HepG2 (cell line): ENCODE measurements around the gene GPC2. TPM values are rescaled to one million over a fixed set of nuclear protein-coding genes. Genes with fewer than 3 reads are reported as not detected.
A peak's percentile ranks its signal among the peaks of the same experiment; 100 is the strongest.

Experiments
- CREB3 ChIP-seq: sonication (generic); formaldehyde crosslinking; IDR thresholded peaks from 2 replicates; pipeline ENCODE4 v1.5.0; 2020; ENCODE audit warnings: missing genetic modification reagents
- FOXA1 ChIP-seq, 2 experiments: fragments of 450-650 bp in 1 of 2; sonication (generic) in 1 of 2; formaldehyde crosslinking in 1 of 2; IDR thresholded peaks; 2 replicates each; pipeline versions ENCODE4 v1.4.0 to v1.6.1; 2016 to 2020; ENCODE audit warnings: missing genetic modification reagents in 1 of 2
- JUND ChIP-seq: sonication (generic); formaldehyde crosslinking; IDR thresholded peaks from 2 replicates; pipeline ENCODE4 v1.8.0; 2022; ENCODE audit warnings: mild to moderate bottlenecking, missing genetic modification reagents
- KAT2B ChIP-seq: fragments of 150-350 bp; IDR thresholded peaks from 2 replicates; pipeline ENCODE4 v1.6.1; 2014; ENCODE audit warnings: low read depth, low read length, borderline replicate concordance
- REST ChIP-seq, 2 experiments: IDR thresholded peaks; 2 replicates each; pipeline ENCODE4 v1.6.1; 2011 to 2012; ENCODE audit warnings: low read length in 2 of 2, borderline replicate concordance in 1 of 2, low read depth in 1 of 2, mild to moderate bottlenecking in 1 of 2, moderate library complexity in 1 of 2
- RXRA ChIP-seq: sonication (generic); formaldehyde crosslinking; IDR thresholded peaks from 2 replicates; pipeline ENCODE4 v1.5.1; 2020; ENCODE audit warnings: missing genetic modification reagents
- SP1 ChIP-seq, 2 experiments: fragments of 450-650 bp in 1 of 2; sonication (generic) in 1 of 2; formaldehyde crosslinking in 1 of 2; IDR thresholded peaks; 2 replicates each; pipeline versions ENCODE4 v1.4.0 to v1.6.1; 2016 to 2020; ENCODE audit warnings: missing genetic modification reagents in 1 of 2
- TFDP2 ChIP-seq: sonication (generic); formaldehyde crosslinking; IDR thresholded peaks from 2 replicates; pipeline ENCODE4 v1.4.0; 2020; ENCODE audit warnings: missing genetic modification reagents
- TGIF2 ChIP-seq: IDR thresholded peaks from 2 replicates; pipeline ENCODE4 v1.6.1; 2016; ENCODE audit warnings: control low read depth, missing compliant biosample characterization
- XBP1 ChIP-seq: sonication (generic); formaldehyde crosslinking; IDR thresholded peaks from 2 replicates; pipeline ENCODE4 v1.5.0; 2020; ENCODE audit warnings: missing genetic modification reagents
- ZBTB4 ChIP-seq: sonication (generic); formaldehyde crosslinking; IDR thresholded peaks from 2 replicates; pipeline ENCODE4 v1.4.0; 2020; ENCODE audit warnings: missing genetic modification reagents, mild to moderate bottlenecking, borderline replicate concordance
- ZNF234 ChIP-seq: sonication (generic); formaldehyde crosslinking; conservative IDR thresholded peaks from 2 replicates; pipeline ENCODE4 v1.5.1; 2020; ENCODE audit warnings: mild to moderate bottlenecking, missing genetic modification reagents
- ZNF235 ChIP-seq: sonication (generic); formaldehyde crosslinking; IDR thresholded peaks from 2 replicates; pipeline ENCODE4 v1.8.1; 2023; ENCODE audit warnings: mild to moderate bottlenecking, missing genetic modification reagents, borderline replicate concordance
- ZNF282 ChIP-seq: fragments of 450-650 bp; IDR thresholded peaks from 2 replicates; pipeline ENCODE4 v1.6.1; 2018; ENCODE audit not compliant: partially characterized antibody
- ZNF503 ChIP-seq: sonication (generic); formaldehyde crosslinking; IDR thresholded peaks from 2 replicates; pipeline ENCODE4 v1.4.0; 2020; ENCODE audit warnings: missing genetic modification reagents
- ZNF564 ChIP-seq: sonication (generic); formaldehyde crosslinking; IDR thresholded peaks from 2 replicates; pipeline ENCODE4 v1.8.1; 2023; ENCODE audit warnings: mild to moderate bottlenecking, missing genetic modification reagents
- ZNF674 ChIP-seq: sonication (generic); formaldehyde crosslinking; IDR thresholded peaks from 2 replicates; pipeline ENCODE4 v1.5.0; 2020; ENCODE audit warnings: low read depth, mild to moderate bottlenecking, missing genetic modification reagents
- ZSCAN20 ChIP-seq: sonication (generic); formaldehyde crosslinking; IDR thresholded peaks from 2 replicates; pipeline ENCODE4 v1.4.0; 2020; ENCODE audit warnings: missing genetic modification reagents, mild to moderate bottlenecking, borderline replicate concordance
- polyA plus RNA-seq, 8 experiments: library from polyadenylated mRNA; depleted of rRNA in 3 of 8; stranded (reverse) in 7 of 8; unstranded in 1 of 8; fragments of >200 nt; fragmentation: Illumina TruSeq in 4 of 8; extraction: Trizol in 4 of 8; gene quantifications; 2 replicates each; pipeline versions ENCODE4 v1.2.1 to v1.2.3, GENCODE V29; 2011 to 2016; ENCODE audit warnings: low read depth in 4 of 8, missing spikeins in 1 of 8, mixed read lengths in 1 of 8; ENCODE audit not compliant: insufficient read depth in 1 of 8
- total RNA-seq, 5 experiments: library from RNA; depleted of rRNA; stranded (reverse); fragments of >200 nt; fragmentation: Illumina TruSeq; extraction: Trizol; gene quantifications; 2 replicates each; pipeline ENCODE4 v1.2.3, GENCODE V29; 2016; ENCODE audit warnings: low read depth in 1 of 5

The GPC2 gene
- total and polyA plus RNA-seq, 2 of the 13 experiments (the other 11 are each of a cell fraction or from before 2014, with no cell fraction given), result 0.64 to 0.78 TPM

- no peak for TF ChIP-seq ZBTB4 (CRISPR knock-in tag)
- no peak for TF ChIP-seq ZNF235 (CRISPR knock-in tag)
- TF ChIP-seq ZNF674 (CRISPR knock-in tag), result no peak
- no peak for TF ChIP-seq ZNF564 (CRISPR knock-in tag)
- TF ChIP-seq RXRA (CRISPR knock-in tag), result peak; percentile 46
- no peak for TF ChIP-seq KAT2B
- no peak for TF ChIP-seq JUND (CRISPR knock-in tag)
- no peak for TF ChIP-seq TGIF2
- 0 out of 4 replicates have a peak, but pooled peaks of 1 of the 2 experiments have one; percentile 2 for TF ChIP-seq REST (IDR thresholded peaks at IDR 0.05; ENCODE audit: borderline replicate concordance in 1 of 2, low read depth in 1 of 2, low read length in 2 of 2)
- no peak for TF ChIP-seq XBP1 (CRISPR knock-in tag)
- TF ChIP-seq ZNF503 (CRISPR knock-in tag), result no peak
- no peak for TF ChIP-seq ZNF234 (CRISPR knock-in tag)
- TF ChIP-seq CREB3 (CRISPR knock-in tag), result no peak
- no peak for TF ChIP-seq ZSCAN20 (CRISPR knock-in tag)
- TF ChIP-seq ZNF282, result no peak
- peak; percentile 92 for TF ChIP-seq TFDP2
- no peak for TF ChIP-seq FOXA1 (IDR thresholded peaks at IDR 0.05)
- TF ChIP-seq FOXA1 (CRISPR knock-in tag; IDR thresholded peaks at IDR 0.05), result no peak
- TF ChIP-seq SP1 (IDR thresholded peaks at IDR 0.05), result no peak
- TF ChIP-seq SP1 (CRISPR knock-in tag; IDR thresholded peaks at IDR 0.05), result peak; percentile 92
These were observed 28.4 kb downstream of the GPC2 start, which contains the start of gene LAMTOR4 (continued) for GRCh38 chr7:100148559-100149328.
